Measurements from ENCODE around the gene MAP1LC3C. TPM values are rescaled to one million over a fixed set of nuclear protein-coding genes. Genes with fewer than 3 reads are reported as not detected.

Gene MAP1LC3C
- total RNA-seq, 3 donors from 2014 or later = 7.2 to 10.8 (median 7.8) TPM

Other genes with a start within 250 kb of the MAP1LC3C start
- gene EXO1, start 150.9 kb downstream of the MAP1LC3C start, total RNA-seq = under 1 TPM in 1 of 3 donors, not detected in 2; 0.16 TPM
- gene BECN2, start 41.3 kb downstream of the MAP1LC3C start, total RNA-seq = not detected

Data from breast epithelium (tissue), 3 donors.